Duodenal mucosa (tissue), 2 donors: ENCODE data around the gene NFILZ.
"Not testable (repeated sequence)": the region's sequence is repeated elsewhere in the genome, so short reads cannot be mapped to it uniquely, and the experiment has no call there.

ENCODE experiments used
- H3K27ac ChIP-seq: one replicate; pipeline ENCODE4 v1.7.0; 2013; ENCODE audit warnings: low read depth, low read length
- H3K27me3 ChIP-seq, 2 donors: one replicate each; pipeline ENCODE4 v1.7.0; 2013; ENCODE audit warnings: low read length in 2 of 2, control low read depth in 1 of 2; ENCODE audit not compliant: insufficient read depth in 2 of 2, control insufficient read depth in 1 of 2
- H3K36me3 ChIP-seq, 2 donors: one replicate each; pipeline ENCODE4 v1.7.0; 2013; ENCODE audit warnings: low read length in 2 of 2, control low read depth in 1 of 2; ENCODE audit not compliant: insufficient read depth in 2 of 2, control insufficient read depth in 1 of 2
- H3K4me1 ChIP-seq, 2 donors: one replicate each; pipeline ENCODE4 v1.7.0; 2013; ENCODE audit warnings: low read length in 2 of 2, control low read depth in 1 of 2; ENCODE audit not compliant: insufficient read depth in 2 of 2, control insufficient read depth in 1 of 2
- H3K4me3 ChIP-seq, 2 donors: one replicate each; pipeline ENCODE4 v1.7.0; 2013; ENCODE audit warnings: low read length in 2 of 2, low read depth in 1 of 2
- H3K9ac ChIP-seq, 2 donors: one replicate each; pipeline ENCODE4 v1.7.0; 2013; ENCODE audit warnings: low read length in 2 of 2, low read depth in 1 of 2
- H3K9me3 ChIP-seq, 2 donors: one replicate each; pipeline ENCODE4 v1.7.0; 2013; ENCODE audit warnings: low read length in 2 of 2, control low read depth in 1 of 2; ENCODE audit not compliant: control insufficient read depth in 1 of 2

NFILZ gene

DNA sequence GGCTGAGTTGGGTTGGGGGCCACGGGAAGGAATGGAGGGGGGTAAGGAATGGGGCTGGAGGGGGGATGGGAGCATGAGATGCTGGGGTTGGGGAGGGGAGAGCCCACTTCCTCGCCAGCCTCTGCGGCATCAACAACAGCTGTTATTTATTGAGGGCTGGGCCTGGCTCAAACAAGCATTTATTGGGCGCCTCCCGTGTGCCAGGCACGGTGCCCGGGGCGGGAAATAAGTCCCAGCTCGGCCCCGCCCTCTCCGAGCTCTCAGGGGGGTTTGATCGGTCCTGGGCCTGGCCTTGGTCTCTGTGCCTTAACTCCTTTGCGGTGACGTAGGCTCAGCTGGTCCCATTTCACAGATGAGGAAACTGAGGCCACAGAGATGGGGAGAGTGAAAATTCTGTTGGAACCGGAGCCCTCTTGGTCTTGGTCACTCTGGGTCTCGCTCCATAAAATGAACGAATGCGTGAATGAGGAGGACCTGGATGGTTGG is 19.0 kb upstream of the NFILZ start:
- H3K4me3 ChIP-seq = no peak overlapping the region
- no peak overlapping the region for H3K27ac ChIP-seq
- no peaks in the 10 kb centered on the region for H3K9me3 ChIP-seq
- H3K9ac ChIP-seq = no peak overlapping the region
- peaks cover 7 to 16% of the 10 kb centered on the region in 2 donors for H3K4me1 ChIP-seq
- H3K27me3 ChIP-seq = peaks cover 17 to 19% of the 10 kb centered on the region in 2 donors
- H3K36me3 ChIP-seq = no peaks in the 10 kb centered on the region

DNA sequence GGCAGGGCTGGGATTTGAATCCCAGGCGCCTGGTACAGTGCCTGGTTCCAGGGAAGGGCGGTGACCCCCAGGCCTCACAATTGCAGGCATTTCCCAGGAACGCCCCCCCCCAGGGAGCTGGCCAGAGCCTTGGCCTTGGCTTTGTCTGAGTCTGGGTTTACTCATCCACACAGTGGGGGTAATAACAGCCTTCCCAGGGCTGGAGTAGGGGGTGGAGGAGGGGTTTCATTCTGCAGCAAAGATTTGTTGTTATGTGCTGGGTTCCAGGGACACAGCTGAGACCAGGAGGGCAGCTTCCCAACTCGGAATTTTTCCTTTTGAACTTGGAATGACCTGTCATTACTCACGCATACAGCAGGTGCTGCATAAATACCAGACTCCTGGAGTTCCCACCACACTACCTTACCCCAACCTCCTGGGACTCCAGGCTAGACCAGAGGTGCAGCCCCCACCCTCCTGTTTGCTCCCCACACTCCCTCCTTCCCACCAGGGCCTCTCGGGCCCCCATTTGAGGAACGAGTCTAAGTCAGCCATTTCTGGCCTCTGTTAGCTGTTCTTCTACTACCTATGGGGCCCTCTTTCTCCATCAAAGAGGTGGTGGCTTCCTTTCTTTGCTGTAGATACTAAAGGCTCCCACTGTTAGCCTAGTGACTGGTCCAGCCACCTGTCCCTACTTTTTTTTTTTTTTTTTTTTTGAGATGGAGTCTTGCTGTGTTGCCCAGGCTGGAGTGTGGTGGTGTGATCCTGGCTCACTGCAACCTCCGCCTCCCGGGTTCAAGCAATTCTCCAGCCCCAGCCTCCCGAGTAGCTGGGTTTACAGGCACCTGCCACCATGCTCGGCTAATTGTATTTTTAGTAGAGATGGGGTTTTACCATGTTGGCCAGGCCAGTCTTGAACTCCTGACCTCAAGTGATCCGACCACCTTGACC is 18.3 kb upstream of the NFILZ start:
- Histone ChIP-seq H3K27me3 (peaks cover 17 to 19% of the 10 kb centered on the region in 2 donors), H3K4me1 (peaks cover 7 to 16% of the 10 kb centered on the region in 2 donors), H3K27ac (no peak overlapping the region), H3K4me3 (no peak overlapping the region), H3K9ac (no peak overlapping the region), H3K36me3 (no peaks in the 10 kb centered on the region), H3K9me3 (no peaks in the 10 kb centered on the region)

DNA sequence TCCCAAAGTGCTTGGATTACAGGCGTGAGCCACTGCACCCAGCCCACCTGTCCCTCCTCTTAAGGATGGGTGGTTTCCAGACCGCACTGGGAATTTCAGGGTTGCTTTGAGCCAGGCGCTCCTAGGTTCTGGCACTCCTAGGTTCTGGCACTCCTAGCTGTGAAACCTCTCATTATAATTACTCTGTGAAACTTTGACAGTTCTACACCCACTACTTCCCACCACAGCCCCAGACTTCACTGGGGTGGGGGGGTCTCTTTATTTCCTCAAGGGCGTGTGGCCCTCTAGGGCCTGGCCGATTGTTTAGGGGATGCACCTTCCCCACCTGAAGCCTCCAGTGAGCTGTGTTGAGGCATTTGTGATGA is 17.6 kb upstream of the NFILZ start:
- Histone ChIP-seq H3K9me3 (no peaks in the 10 kb centered on the region), H3K4me1 (peaks cover 7 to 16% of the 10 kb centered on the region in 2 donors), H3K27ac (no peak overlapping the region), H3K9ac (no peak overlapping the region), H3K27me3 (peaks cover 17 to 19% of the 10 kb centered on the region in 2 donors), H3K36me3 (no peaks in the 10 kb centered on the region), H3K4me3 (no peak overlapping the region)

DNA sequence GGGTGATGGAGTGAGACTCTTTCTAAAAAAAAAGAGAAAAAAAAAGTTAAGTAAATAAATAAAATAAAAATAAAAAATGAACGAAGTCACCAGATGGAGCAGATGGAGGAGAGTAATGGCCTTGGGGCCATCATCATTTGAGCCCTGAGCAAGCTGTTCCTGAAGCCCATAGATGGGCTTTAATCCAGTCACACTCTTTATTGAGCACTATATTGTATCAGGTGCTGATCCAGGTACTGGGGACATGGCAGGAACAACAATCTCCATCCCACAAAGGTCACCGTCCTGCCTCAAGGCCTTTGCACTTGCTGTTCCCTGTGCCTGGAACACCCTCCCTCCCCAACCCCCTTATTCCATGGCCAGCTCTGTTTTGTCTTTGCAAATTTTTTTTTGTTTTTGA is 16.0 kb upstream of the NFILZ start:
- no peaks in the 10 kb centered on the region for H3K9me3 ChIP-seq
- peaks cover 6 to 10% of the 10 kb centered on the region in 2 donors for H3K4me1 ChIP-seq
- H3K9ac ChIP-seq = no peak overlapping the region
- H3K27ac ChIP-seq = no peak overlapping the region
- no peaks in the 10 kb centered on the region for H3K36me3 ChIP-seq
- H3K27me3 ChIP-seq = peaks cover 9% of the 10 kb centered on the region in 2 donors
- no peak overlapping the region for H3K4me3 ChIP-seq

DNA sequence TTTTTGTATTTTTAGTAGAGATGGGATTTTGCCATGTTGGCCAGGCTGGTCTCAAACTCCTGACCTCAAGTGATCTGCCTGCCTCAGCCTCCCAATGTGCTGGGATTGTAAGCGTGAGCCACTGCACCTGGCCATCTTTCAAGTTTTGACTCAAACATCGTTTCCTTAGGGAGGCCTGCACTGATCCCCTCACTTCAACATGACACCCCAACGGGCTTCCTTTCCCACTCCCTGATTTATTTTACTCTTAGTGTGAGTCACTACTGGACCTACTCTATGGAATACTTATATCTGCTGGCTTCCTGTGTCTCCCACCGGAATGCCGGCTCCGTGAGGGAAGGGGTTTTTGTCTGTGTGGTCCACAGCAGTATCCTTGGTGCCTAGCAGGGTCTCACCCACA is 15.4 kb upstream of the NFILZ start:
- no peaks in the 10 kb centered on the region for H3K36me3 ChIP-seq

DNA sequence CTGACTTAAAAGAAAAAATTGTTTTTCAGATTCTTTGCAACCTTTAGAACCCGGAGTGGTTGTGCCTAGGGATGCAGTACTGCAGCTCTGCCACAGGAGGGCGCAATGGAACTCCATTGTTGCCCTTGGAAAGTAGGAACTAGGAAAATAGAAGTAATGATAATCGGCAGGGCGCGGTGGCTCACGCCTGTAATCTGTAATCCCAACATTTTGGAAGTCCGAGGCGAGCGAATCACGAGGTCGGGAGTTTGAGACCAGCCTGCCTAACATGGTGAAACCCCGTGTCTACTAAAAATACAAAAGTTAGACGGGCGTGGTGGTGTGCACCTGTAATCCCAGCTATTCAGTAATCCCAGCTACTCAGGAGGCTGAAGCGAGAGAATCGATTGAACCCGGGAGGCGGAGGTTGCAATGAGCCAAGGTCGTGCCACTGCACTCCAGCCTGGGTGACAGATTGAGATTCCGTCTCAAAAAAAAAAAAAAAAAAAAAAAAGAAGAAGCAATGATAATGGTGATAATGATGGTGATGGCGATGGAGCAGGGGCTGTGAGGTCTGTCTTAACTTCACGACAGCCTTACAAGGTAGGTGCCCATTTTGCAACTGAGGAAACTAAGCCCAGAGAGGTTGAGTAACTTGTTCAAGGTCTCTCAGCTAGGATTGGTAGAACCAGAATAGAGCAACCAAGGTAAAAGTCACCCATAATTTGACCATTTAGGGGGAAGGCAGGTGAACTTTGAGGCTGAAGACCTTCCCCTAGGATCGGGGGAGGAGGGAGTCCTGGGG is 14.4 kb upstream of the NFILZ start:
- Histone ChIP-seq H3K9ac (no peak overlapping the region), H3K4me3 (no peak overlapping the region), H3K27ac (no peak overlapping the region), H3K27me3 (peaks cover 0 to 6% of the 10 kb centered on the region in 2 donors), H3K9me3 (no peaks in the 10 kb centered on the region), H3K4me1 (no peaks in the 10 kb centered on the region), H3K36me3 (no peaks in the 10 kb centered on the region)

More for the DNA sequence above, 15.4 kb upstream of the NFILZ start:
- Histone ChIP-seq H3K27me3 (peaks cover 3 to 4% of the 10 kb centered on the region in 2 donors), H3K9ac (no peak overlapping the region), H3K4me3 (no peak overlapping the region), H3K4me1 (peaks cover under 1 to 4% of the 10 kb centered on the region in 2 donors), H3K9me3 (no peaks in the 10 kb centered on the region), H3K27ac (no peak overlapping the region)

DNA sequence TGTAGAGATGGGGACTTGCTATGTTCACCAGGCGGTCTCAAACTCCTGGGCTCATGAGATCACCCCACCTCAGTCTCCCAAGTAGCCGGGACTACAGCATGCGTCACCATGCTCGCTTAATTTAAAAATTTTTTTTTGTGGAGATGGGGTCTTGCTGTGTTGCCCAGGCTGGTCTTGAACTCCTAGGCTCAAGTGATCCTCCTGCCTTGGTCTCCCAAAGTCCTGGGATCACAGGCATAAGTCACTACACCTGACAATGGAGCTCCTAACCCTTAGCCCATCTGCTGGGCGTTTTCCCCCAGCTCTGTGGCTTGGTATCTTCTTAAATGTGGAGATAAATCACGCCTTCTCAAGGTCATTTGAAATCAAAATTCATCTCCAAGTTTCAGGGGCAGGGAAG is 13.6 kb upstream of the NFILZ start:
- Histone ChIP-seq H3K9ac (no peak overlapping the region), H3K36me3 (no peaks in the 10 kb centered on the region), H3K9me3 (no peaks in the 10 kb centered on the region), H3K4me1 (no peaks in the 10 kb centered on the region), H3K27me3 (peaks cover 0 to 6% of the 10 kb centered on the region in 2 donors), H3K4me3 (no peak overlapping the region), H3K27ac (no peak overlapping the region)

DNA sequence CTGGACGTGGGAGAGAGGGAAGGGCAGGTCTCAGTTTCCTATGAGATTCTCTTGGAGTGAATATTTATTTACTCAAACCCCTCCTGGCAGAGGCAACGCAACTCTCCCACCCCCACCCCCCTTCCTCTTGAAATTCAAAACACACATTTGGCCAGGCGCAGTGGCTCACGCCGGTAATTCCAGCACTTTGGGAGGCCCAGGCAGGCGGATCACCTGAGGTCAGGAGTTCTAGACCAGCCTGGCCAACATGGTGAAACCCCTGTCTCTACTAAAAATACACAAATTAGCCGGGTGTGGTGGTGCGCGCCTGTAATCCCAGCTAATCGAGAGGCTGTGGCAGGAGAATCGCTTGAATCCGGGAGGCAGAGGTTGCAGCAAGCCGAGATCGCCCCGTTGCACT is 13.1 kb upstream of the NFILZ start:
- not testable (repeated sequence) for H3K27me3 ChIP-seq, H3K27ac ChIP-seq, H3K36me3 ChIP-seq, H3K4me3 ChIP-seq, H3K9ac ChIP-seq, H3K4me1 ChIP-seq, H3K9me3 ChIP-seq

DNA sequence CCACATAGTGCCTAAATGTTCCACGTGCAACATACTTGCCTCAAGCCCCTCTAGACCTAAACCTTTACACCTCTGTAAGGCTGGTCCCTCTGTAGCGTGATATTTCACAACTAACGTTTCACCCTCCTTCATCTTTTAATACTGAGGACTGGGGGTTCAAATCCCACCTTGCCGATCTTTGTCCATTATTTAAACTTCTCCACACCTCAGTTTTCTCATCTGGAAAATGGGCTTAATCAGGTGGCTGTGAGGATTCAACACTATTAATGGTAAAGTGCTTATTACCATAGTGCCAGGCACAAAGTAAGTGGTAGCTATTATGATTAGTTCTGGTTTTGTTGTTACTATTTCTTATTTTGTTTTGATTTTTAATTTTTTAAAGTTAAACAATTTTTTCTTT is 12.4 kb upstream of the NFILZ start:
- Histone ChIP-seq H3K4me1 (no peaks in the 10 kb centered on the region), H3K27me3 (peaks cover 0 to 6% of the 10 kb centered on the region in 2 donors), H3K27ac (no peak overlapping the region), H3K9me3 (no peaks in the 10 kb centered on the region), H3K9ac (no peak overlapping the region), H3K36me3 (no peaks in the 10 kb centered on the region), H3K4me3 (no peak overlapping the region)

DNA sequence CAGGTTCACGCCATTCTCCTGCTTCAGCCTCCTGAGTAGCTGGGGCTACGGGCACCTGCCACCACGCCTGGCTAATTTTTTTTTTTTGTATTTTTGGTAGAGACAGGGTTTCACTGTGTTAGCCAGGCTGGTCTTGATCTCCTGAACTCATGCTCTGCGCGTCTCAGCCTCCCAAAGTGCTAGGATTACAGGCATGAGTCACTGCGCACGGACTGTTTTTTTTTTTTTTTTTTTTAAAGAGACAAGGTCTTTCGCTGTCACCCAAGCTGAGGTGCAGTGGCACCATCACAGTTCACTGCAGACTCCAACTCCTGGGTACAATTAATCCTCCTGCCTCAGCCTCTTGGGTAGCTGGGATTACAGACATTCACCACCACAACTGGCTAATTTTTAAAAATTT is 11.7 kb upstream of the NFILZ start:
- Histone ChIP-seq H3K9ac (no peak overlapping the region), H3K9me3 (no peaks in the 10 kb centered on the region), H3K27me3 (peaks cover 0 to 6% of the 10 kb centered on the region in 2 donors)

More for the DNA sequence above, 11.7 kb upstream of the NFILZ start:
- Histone ChIP-seq H3K4me3 (no peak overlapping the region), H3K4me1 (no peaks in the 10 kb centered on the region), H3K27ac (no peak overlapping the region), H3K36me3 (no peaks in the 10 kb centered on the region)
